Activated CD4-positive, alpha-beta T cell treated with anti-CD3 and anti-CD28 coated beads, Interleukin-2, amount 50 U/mL, for 16 hours (primary cell): Measurements from ENCODE around the gene TNNC2.

Experiments used
- DNase-seq: peaks from one replicate; pipeline ENCODE4 v3.0.0-alpha.2; 2020

TNNC2 gene

DNA sequence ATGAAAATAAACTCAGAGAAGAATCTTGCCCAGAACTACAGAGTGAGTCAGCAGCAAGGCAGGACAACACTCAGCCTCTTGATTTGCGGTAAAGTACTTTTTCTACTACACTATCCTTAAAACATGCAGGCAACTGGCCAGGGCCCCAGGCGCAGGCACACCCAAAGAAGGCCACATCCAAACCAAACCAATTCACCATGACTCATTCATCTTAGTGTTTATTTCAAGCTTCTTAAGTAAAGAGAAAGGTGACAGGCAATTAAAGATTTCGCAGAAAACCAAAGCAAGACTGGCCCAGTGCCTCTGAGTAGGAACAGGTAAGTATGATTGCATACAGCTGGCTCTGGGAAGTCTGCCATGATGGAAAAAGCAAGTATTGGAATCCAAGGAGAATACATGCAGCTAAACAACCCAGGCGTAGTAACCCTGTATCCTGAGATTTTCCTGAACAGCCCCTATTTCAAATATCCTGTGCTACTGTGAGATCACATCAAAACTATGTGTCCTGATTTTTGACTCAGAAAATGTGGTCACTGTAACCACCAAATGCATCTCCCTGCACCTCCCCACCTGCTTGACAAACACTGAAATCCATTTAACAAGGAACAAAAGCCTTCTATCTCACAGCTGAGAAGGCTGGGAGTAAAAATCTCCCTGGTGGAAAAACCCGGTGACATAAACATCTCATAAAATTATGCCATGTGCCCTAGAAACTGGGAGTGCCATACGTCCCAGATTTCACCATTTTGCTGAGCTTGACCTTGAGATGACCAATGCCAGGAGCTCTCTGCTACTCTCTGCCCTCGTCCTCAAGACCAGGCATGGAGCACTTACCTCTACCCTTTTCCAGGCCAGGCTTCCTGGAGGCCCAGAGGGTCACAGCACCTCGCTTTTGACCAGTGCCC, 47.8 kb downstream of the TNNC2 start:
- DNase-seq: no peak

DNA sequence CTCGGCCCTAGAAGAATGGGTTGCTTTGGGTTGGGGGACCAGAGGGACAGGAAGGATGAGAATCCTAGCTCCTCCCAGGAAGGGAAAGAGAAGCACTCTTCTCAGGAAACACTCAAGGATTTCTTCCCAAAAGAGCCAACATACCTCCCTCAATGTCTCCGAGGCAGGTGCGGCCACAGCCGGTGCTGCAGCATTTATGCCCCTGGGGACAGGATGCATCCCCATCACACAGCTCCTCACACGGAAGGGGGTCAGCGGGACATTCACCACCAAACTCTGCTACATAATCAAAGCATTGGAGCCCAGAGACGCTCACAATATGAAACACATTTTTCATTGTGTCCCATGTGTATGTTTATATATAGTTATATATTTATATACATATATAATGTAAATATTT, 50.2 kb downstream of the TNNC2 start:
- DNase-seq: no peak

DNA sequence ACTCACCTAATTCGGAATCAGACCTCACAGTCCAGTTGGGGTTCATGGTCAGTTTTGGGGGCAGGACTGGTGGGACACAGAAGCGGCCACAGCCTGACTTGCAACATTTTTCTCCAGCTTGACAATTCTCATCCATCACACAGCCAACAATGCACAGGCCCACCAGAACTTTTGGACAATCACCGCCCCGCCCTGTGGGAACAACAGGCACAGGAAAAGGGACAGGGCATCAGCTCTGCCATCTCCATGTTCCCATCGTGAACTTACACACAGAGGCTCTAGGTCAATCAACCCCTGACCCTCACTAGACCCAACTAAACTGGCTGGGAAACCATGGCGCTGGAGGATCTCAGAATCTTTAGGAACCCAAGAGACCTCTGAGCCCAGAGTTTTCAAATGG, 51.7 kb downstream of the TNNC2 start:
- DNase-seq: no peak

DNA sequence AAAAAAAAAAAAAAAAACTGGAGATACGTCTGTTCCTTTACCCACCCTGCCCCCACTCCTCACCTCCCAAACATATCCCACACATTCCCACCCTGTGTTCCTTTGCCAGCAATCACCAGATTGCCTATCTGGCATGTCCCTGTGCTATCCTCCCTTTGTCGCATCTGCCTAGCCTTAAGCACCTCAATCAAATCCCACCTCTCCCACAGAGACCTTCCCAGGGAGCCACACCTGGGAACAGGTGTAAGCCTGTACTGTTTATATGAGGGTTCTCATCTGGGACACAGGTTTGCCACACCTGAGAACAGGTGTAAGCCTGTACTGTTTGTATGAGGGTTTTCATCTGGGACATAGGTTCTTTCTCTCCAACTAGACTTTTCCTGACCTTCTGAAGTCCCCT, 52.2 kb downstream of the TNNC2 start:
- DNase-seq: no peak
